GM12878 (cell line): ENCODE results near the gene CACNA2D4. TPM values are rescaled to one million over a fixed set of nuclear protein-coding genes. Genes with fewer than 3 reads are reported as not detected.

ENCODE experiments used
- ATAC-seq: fragments of 200-7000 bp; cut with Tn5 transposase; 3 replicates; pipeline ENCODE4 v1.9.1; 2020; ENCODE audit warnings: mild to moderate bottlenecking, moderate library complexity
- BruUV-seq: library from RNA; stranded (reverse); fragments of 400-500 nt; replicated peaks from 2 replicates; lab custom pipeline; 2021; lab: Mats Ljungman, UMichigan
- CTCF ChIA-PET: fragments of 300-600 bp; sonication (Branson Sonifier 250); formaldehyde crosslinking; extraction: SDS; loops from one replicate; lab custom pipeline; 2021; ENCODE audit warnings: inconsistent platforms; lab: Yijun Ruan, JAX
- POLR2A ChIA-PET: fragments of 350-600 bp; formaldehyde crosslinking; extraction: SDS; loops from one replicate; lab custom pipeline; 2021; ENCODE audit warnings: inconsistent platforms; lab: Charles Lee
- RAD21 ChIA-PET: fragments of 300-600 bp; sonication (Branson Sonifier 250); formaldehyde crosslinking; loops from one replicate; lab custom pipeline; 2023; ENCODE audit warnings: antibody characterized with exemption; ENCODE audit not compliant: unreplicated experiment; lab: Charles Lee
- SMC1A ChIA-PET: fragments of 300-600 bp; sonication (Branson Sonifier 250); formaldehyde crosslinking; loops from one replicate; lab custom pipeline; 2023; ENCODE audit not compliant: unreplicated experiment, uncharacterized antibody; lab: Charles Lee
- DNase-seq: peaks from one replicate; pipeline ENCODE4 v3.0.0-alpha.2; 2011; ENCODE audit warnings: low read depth, low spot score
- FAIRE-seq: peaks from 3 replicates; lab custom pipeline; 2011; peaks lifted over from hg19 to GRCh38; lab: Jason Lieb, UNC
- H2AFZ ChIP-seq: 2 replicates; pipeline ENCODE4 v1.6.0; 2011; ENCODE audit warnings: low read depth, low read length, control low read depth; ENCODE audit not compliant: control insufficient read depth
- H3K27ac ChIP-seq: 2 replicates; pipeline ENCODE4 v1.5.1; 2011; ENCODE audit warnings: control low read depth; ENCODE audit not compliant: control insufficient read depth, insufficient read depth
- H3K27me3 ChIP-seq, 2 experiments: replicated peaks in 1 of 2; 2 replicates each; pipeline versions ENCODE4 v1.6.0 to v1.6.1; 2011; ENCODE audit warnings: low read length in 1 of 2; ENCODE audit not compliant: control insufficient read depth in 2 of 2, insufficient read depth in 2 of 2
- H3K36me3 ChIP-seq, 2 experiments: 2 replicates each; pipeline ENCODE4 v1.5.1; 2011; ENCODE audit warnings: low read length in 1 of 2; ENCODE audit not compliant: control insufficient read depth in 2 of 2, insufficient read depth in 2 of 2
- H3K4me1 ChIP-seq: 2 replicates; pipeline ENCODE4 v1.6.1; 2011; ENCODE audit warnings: mild to moderate bottlenecking, low read length, moderate library complexity, mixed read lengths; ENCODE audit not compliant: control insufficient read depth, insufficient read depth
- H3K4me2 ChIP-seq: 2 replicates; pipeline ENCODE4 v1.6.0; 2011; ENCODE audit warnings: control low read depth; ENCODE audit not compliant: control insufficient read depth, insufficient read depth
- H3K4me3 ChIP-seq: fragments of 200-600 bp; sonication (generic); 2 replicates; pipeline ENCODE4 v1.5.1; 2016
- H3K79me2 ChIP-seq: 2 replicates; pipeline ENCODE4 v1.6.0; 2011; ENCODE audit warnings: low read length; ENCODE audit not compliant: control insufficient read depth, insufficient read depth
- H3K9ac ChIP-seq: 2 replicates; pipeline ENCODE4 v1.8.0; 2011; ENCODE audit warnings: low read length, control low read depth, mixed read lengths; ENCODE audit not compliant: control insufficient read depth, insufficient read depth
- H3K9me3 ChIP-seq: replicated peaks from 3 replicates; pipeline ENCODE4 v1.5.1; 2011; ENCODE audit warnings: mild to moderate bottlenecking, low read length; ENCODE audit not compliant: control insufficient read depth, insufficient read depth
- H4K20me1 ChIP-seq: 2 replicates; pipeline ENCODE4 v1.6.0; 2011; ENCODE audit not compliant: control insufficient read depth, insufficient read depth
- ATF7 ChIP-seq: fragments of 450-650 bp; IDR thresholded peaks from 2 replicates; pipeline ENCODE4 v1.6.1; 2016; ENCODE audit warnings: low read depth, mild to moderate bottlenecking
- NFYA ChIP-seq: IDR thresholded peaks from 2 replicates; pipeline ENCODE4 v1.6.1; 2011; ENCODE audit warnings: low read depth, mild to moderate bottlenecking, low read length, improper control_type of control experiment, borderline replicate concordance
- SUZ12 ChIP-seq: fragments of 200-600 bp; sonication (generic); IDR thresholded peaks from one replicate; pipeline ENCODE4 v1.6.1; 2018; ENCODE audit warnings: antibody characterized with exemption, mild to moderate bottlenecking; ENCODE audit not compliant: unreplicated experiment
- WGBS: methylation state at CpG from one replicate; pipeline ENCODE4 v1.1.6; 2016; ENCODE audit warnings: low lambda C conversion rate; ENCODE audit not compliant: insufficient replicate concordance, insufficient coverage; ENCODE audit errors: missing lambda C conversion rate; 5-methylcytosine and 5-hydroxymethylcytosine counted together
- in situ Hi-C: fragments of 300-500 bp; cut with MboI; formaldehyde crosslinking; loops from 9 replicates; pipeline ENCODE4 v1.14.3; 2018; ENCODE audit warnings: mixed read lengths
- intact Hi-C: fragments of 100-400 bp; cut with micrococcal nuclease; formaldehyde crosslinking; loops from one replicate; pipeline ENCODE4 v1.14.2; 2022; ENCODE audit not compliant: unreplicated experiment
- polyA plus RNA-seq, 11 experiments: library from polyadenylated mRNA; depleted of rRNA in 4 of 11; unstranded in 6 of 11; stranded (reverse) in 5 of 11; fragments of >200 nt; fragmentation: Nextera tagmentation in 4 of 11; fragmentation: Illumina TruSeq in 1 of 11; extraction: Ambion mirVana in 4 of 11; extraction: Trizol in 1 of 11; gene quantifications; 1 replicate in 1 of 11; 2 replicates in 10 of 11; pipeline versions ENCODE4 v1.2.1 to v1.2.3, GENCODE V29; 2011 to 2016; ENCODE audit warnings: inconsistent platforms in 2 of 11, missing spikeins in 2 of 11, low read depth in 1 of 11
- total RNA-seq, 4 experiments: library from RNA; depleted of rRNA in 3 of 4; stranded (reverse); fragments of >200 nt in 3 of 4; fragmentation: Illumina TruSeq in 1 of 4; extraction: Trizol in 1 of 4; gene quantifications; 2 replicates each; pipeline versions ENCODE4 v1.2.1 to v1.2.3, GENCODE V29; 2013 to 2021
- TF ChIP-seq, protein P1 (sequence below): IDR thresholded peaks from 2 replicates; pipeline ENCODE4 v1.6.1; 2012; ENCODE audit warnings: low read depth, low read length, improper control_type of control experiment

CACNA2D4 gene
- total and polyA plus RNA-seq, 10 of the 15 experiments (the other 5 are each of a cell fraction or from before 2014, with no cell fraction given): 0.03 to 1.0 (median 0.65) TPM

DNA sequence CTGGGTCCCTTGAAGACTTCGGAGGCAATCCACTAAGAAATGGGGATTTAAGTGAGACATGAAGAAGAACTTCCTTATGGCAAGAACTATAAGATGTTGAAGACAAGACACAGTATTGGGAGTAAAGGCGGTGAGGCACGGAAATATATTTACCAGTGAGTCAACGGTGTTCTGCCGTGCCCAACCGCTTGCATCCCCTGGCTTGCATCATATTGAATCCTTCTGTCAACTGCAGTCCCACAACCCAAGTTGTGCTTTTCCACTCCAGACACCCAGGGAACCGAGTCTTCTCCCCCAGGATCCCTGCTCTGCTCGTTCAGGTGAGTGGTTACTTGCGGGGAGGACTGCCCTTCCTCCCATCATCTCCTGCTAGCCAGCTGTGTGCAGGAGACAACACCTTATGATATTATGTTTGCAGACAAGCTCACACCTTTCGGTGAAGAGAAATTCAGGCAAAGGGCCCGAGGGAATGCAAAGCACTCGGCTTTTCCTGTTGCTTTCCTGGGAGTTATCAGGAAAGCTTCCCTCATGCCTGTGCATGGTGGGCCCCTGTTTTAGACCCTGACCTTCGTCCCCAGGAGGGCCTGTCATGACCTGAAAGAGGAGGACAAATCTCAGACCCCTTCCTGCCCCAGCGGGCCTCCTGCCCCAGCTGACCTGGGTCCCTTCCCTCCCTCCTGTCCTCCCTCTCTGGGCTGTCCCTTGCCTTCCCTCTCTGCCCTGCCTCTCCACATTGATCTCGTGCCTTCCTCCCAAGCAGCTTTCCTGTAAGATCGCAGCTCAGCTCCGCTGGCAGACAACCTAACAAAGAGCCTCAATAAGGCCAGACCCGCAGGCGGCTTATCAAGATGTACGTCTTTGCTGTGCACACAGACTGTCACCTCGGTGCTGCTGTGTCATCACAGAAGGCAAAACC is 102.4 kb downstream of the CACNA2D4 start:
- H3K79me2 ChIP-seq: no peaks in the 10 kb centered on the region
- ChIA-PET POLR2A (no interaction called here), CTCF (interaction anchor here (1.0 kb wide), 1 partner anchor 124 kb away, joined by 5 read pairs; no protein-coding TSS in a partner anchor), RAD21 (no interaction called here), SMC1A (interaction anchor here (0.7 kb wide), 1 partner anchor 163 kb away, joined by 3 read pairs; no protein-coding TSS in a partner anchor)
- no peaks in the 10 kb centered on the region for H3K4me1 ChIP-seq
- DNase-seq (no peak), ATAC-seq (no peak), FAIRE-seq (no peak)
- H3K9ac ChIP-seq: no peak overlapping the region
- no peak overlapping the region for H3K27ac ChIP-seq
- H3K4me3 ChIP-seq: no peak overlapping the region
- H2AFZ ChIP-seq: no peak overlapping the region
- H3K36me3 ChIP-seq: no peaks in the 10 kb centered on the region
- H3K27me3 ChIP-seq: peaks cover 4 to 6% of the 10 kb centered on the region in 2 experiments; a peak in 3 of 4 replicates
- in situ Hi-C loops: no loop called here
- H4K20me1 ChIP-seq: no peaks in the 10 kb centered on the region
- no peak overlapping the region for H3K4me2 ChIP-seq
- no peak for TF ChIP-seq ATF7
- no peak for TF ChIP-seq SUZ12
- TF ChIP-seq, protein P1, sequence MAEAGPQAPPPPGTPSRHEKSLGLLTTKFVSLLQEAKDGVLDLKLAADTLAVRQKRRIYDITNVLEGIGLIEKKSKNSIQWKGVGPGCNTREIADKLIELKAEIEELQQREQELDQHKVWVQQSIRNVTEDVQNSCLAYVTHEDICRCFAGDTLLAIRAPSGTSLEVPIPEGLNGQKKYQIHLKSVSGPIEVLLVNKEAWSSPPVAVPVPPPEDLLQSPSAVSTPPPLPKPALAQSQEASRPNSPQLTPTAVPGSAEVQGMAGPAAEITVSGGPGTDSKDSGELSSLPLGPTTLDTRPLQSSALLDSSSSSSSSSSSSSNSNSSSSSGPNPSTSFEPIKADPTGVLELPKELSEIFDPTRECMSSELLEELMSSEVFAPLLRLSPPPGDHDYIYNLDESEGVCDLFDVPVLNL: no peak
- TF ChIP-seq NFYA: no peak
- 27% methylated on average over 20 of the region's 21 CpGs for WGBS
- BruUV-seq: no TSS peak
- no peaks in the 10 kb centered on the region for H3K9me3 ChIP-seq
- intact Hi-C loops: no loop called here
